GM12891 (cell line): ENCODE results near the gene TMCC2.

Experiments
- DNase-seq: peaks from one replicate; pipeline ENCODE4 v3.0.0; 2011; ENCODE audit warnings: low spot score; ENCODE audit not compliant: insufficient read length
- FAIRE-seq: peaks from 2 replicates; lab custom pipeline; 2011; peaks lifted over from hg19 to GRCh38; lab: Jason Lieb, UNC
- PAX5 ChIP-seq: IDR thresholded peaks from 2 replicates; pipeline ENCODE4 v1.6.1; 2011; ENCODE audit warnings: low read length, moderate library complexity, mild to moderate bottlenecking; ENCODE audit not compliant: insufficient read depth, severe bottlenecking
- POLR2A ChIP-seq: IDR thresholded peaks from 2 replicates; pipeline ENCODE4 v1.6.1; 2011; ENCODE audit warnings: low read depth, low read length, control low read depth
- POLR2AphosphoS5 ChIP-seq: IDR thresholded peaks from 2 replicates; pipeline ENCODE4 v1.6.1; 2011; ENCODE audit warnings: low read depth, low read length, control low read depth
- POU2F2 ChIP-seq: IDR thresholded peaks from 2 replicates; pipeline ENCODE4 v1.6.1; 2011; ENCODE audit warnings: low read depth, mild to moderate bottlenecking, control low read depth, low read length, moderate library complexity
- SPI1 ChIP-seq: IDR thresholded peaks from 2 replicates; pipeline ENCODE4 v1.6.1; 2011; ENCODE audit warnings: low read depth, low read length, control low read depth
- TAF1 ChIP-seq: IDR thresholded peaks from 2 replicates; pipeline ENCODE4 v1.6.1; 2011; ENCODE audit warnings: low read depth, low read length, control low read depth

The TMCC2 gene

GRCh38 chr1:205237526-205238484 is 10.1 kb downstream of the TMCC2 start:
- no peak for FAIRE-seq
- DNase-seq, result no peak

GRCh38 chr1:205239078-205239477 is 11.3 kb downstream of the TMCC2 start:
- TF ChIP-seq TAF1 (no peak), PAX5 (no peak), POU2F2 (no peak), POLR2A (no peak), SPI1 (no peak), POLR2AphosphoS5 (no peak)
- FAIRE-seq (no peak), DNase-seq (no peak)

More at GRCh38 chr1:205237526-205238484, 10.1 kb downstream of the TMCC2 start:
- TF ChIP-seq POU2F2 (no peak), SPI1 (no peak), POLR2AphosphoS5 (no peak), TAF1 (no peak), PAX5 (no peak), POLR2A (no peak)

DNA sequence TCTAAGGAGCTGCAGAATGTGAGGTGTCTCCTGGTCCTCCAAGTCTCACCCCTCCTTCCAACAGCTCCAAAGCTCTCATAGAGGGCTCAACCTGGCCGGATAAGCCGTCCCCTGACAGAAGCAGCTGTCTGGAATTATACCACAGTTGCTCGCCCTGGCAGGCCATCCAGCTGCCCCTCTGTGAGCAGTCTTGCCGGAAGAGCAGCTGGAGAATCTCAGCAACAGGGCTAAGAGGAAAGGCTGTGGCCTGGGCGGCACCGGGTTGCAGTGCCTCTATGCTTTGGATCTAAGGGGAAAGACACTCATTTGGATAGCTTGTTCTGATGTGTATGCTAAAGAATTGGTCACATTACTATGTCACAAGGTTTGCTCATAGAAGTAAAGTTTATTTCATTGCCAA is 12.4 kb downstream of the TMCC2 start:
- TF ChIP-seq POLR2AphosphoS5 (no peak), TAF1 (no peak), PAX5 (no peak), POU2F2 (no peak), POLR2A (no peak), SPI1 (no peak)
- DNase-seq, result no peak
- no peak for FAIRE-seq

GRCh38 chr1:205240569-205240968 is 12.8 kb downstream of the TMCC2 start:
- FAIRE-seq (no peak), DNase-seq (no peak)
- no peak for TF ChIP-seq SPI1
- TF ChIP-seq POLR2A, result no peak
- no peak for TF ChIP-seq PAX5
- TF ChIP-seq POLR2AphosphoS5, result no peak

GRCh38 chr1:205241366-205242030 is 13.8 kb downstream of the TMCC2 start:
- FAIRE-seq, result no peak
- no peak for DNase-seq

DNA sequence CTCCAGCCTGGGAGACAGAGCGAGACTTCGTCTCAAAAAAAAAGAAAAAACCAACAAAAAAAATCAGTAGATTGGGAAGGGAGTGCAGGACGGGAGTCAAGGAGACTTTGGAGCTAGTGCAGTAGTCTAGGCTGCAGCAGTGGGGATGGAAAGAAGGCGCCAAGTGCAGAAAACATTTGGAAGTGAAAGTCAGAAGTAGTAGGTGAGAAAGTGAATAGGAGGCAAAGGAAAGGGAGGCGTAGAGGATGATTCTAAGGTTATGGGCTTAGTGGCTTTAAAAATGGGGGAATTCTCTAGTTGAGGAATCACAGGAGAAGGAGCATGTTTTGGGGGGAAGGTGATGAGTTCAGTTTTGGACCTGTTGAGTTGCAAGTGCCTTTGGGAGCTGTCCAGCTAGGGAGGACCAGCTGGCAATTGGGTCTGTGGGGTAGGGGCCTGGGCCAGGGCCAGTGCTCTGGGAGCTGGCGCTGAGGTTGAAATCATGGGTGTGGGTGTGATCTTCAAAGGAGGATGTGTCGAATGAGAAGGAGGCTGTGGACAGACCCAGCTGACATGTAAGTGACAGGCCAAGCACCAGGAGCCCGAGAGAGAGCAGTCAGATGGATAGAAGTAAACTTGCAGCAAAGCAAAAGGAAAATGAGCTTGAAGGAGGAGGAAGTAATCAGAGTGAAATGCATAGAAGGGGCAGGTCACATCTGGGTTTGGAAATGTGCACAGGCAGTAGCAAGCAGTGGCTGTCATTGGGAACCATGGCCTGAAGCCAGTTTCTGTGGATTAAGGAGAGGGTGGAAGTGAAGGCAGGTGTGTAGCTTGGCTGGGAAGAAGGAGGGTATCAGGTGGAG is 15.8 kb downstream of the TMCC2 start:
- no peak for TF ChIP-seq TAF1
- TF ChIP-seq POU2F2, result no peak
- no peak for TF ChIP-seq PAX5
- no peak for TF ChIP-seq SPI1
- TF ChIP-seq POLR2AphosphoS5, result no peak
- TF ChIP-seq POLR2A, result no peak
- DNase-seq (no peak), FAIRE-seq (no peak)

More at GRCh38 chr1:205241366-205242030, 13.8 kb downstream of the TMCC2 start:
- TF ChIP-seq TAF1, result no peak
- TF ChIP-seq SPI1, result no peak
- no peak for TF ChIP-seq POLR2AphosphoS5
- TF ChIP-seq POLR2A, result no peak
- no peak for TF ChIP-seq POU2F2

DNA sequence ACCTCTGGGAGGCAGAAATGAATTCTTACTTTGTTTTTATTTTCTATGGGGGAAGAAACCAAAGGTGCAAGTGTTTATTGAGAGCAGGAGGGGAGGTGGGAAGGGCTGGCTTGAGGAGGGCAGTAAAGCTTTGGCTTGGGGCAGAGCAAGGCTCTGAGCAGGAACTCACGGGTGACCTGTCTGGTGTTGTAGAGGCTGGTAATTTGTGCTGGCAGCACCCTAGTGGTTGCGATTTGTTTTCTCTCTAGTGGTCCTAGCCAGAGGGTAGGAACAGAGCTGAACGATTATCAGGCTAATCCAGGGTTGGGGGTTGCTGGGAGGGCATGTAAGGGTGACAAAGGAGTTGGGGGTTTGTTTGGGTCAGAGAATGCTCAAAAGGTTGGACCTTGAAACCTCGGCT is 16.6 kb downstream of the TMCC2 start:
- FAIRE-seq (no peak), DNase-seq (no peak)
- TF ChIP-seq TAF1 (no peak), POLR2A (no peak), POU2F2 (no peak), PAX5 (no peak), POLR2AphosphoS5 (no peak), SPI1 (no peak)

GRCh38 chr1:205245096-205245495 is 17.4 kb downstream of the TMCC2 start:
- FAIRE-seq (no peak), DNase-seq (no peak)
- TF ChIP-seq POLR2AphosphoS5 (no peak), TAF1 (no peak), POU2F2 (no peak), POLR2A (no peak), SPI1 (no peak), PAX5 (no peak)

DNA sequence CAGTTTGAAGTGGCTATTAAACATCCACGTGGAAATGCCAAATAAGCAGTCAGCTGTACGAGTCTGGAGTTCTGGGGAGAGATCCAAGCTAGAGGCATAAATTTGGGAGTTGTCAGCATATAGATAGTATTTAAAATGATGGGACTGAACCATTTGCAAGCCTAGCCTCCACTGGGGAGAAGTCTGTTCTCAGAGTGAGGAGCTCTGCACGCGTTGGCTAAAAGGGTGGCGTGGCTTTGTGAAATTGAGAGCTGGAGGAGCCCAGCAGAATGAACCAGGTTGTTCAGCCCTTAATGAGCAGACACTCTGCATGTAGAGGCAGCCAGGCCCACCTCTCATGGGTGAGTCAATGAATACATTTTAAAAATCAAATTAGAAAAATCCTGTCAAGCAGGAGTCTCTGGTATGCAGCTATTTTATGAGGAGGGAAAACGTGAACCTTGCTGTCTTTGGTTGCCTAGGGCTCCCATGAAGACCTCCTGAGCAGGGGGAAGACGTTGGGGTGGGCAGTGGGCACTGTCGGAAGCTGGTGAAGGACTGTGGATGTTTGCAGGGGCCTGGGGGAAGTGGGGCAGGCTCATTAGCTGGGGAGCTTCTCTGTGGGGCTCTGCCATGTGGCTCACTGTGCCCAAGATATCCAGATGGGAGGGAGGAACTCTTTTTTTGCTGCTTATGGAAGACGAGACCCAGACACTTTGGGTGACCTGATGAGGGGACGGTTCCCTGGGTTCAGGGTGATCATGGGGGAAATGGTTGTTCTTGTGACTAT is 18.8 kb downstream of the TMCC2 start:
- no peak for DNase-seq
- no peak for FAIRE-seq
- TF ChIP-seq SPI1 (no peak), POLR2A (no peak)
